ENCODE measurements around the gene FRMD5.
"Not testable (repeated sequence)": the region's sequence is repeated elsewhere in the genome, so short reads cannot be mapped to it uniquely, and the experiment has no call there.

The FRMD5 gene

GRCh38 chr15:44092221-44092620 lies 102.8 kb downstream of the FRMD5 start:
- no peak for DNase-seq

DNA sequence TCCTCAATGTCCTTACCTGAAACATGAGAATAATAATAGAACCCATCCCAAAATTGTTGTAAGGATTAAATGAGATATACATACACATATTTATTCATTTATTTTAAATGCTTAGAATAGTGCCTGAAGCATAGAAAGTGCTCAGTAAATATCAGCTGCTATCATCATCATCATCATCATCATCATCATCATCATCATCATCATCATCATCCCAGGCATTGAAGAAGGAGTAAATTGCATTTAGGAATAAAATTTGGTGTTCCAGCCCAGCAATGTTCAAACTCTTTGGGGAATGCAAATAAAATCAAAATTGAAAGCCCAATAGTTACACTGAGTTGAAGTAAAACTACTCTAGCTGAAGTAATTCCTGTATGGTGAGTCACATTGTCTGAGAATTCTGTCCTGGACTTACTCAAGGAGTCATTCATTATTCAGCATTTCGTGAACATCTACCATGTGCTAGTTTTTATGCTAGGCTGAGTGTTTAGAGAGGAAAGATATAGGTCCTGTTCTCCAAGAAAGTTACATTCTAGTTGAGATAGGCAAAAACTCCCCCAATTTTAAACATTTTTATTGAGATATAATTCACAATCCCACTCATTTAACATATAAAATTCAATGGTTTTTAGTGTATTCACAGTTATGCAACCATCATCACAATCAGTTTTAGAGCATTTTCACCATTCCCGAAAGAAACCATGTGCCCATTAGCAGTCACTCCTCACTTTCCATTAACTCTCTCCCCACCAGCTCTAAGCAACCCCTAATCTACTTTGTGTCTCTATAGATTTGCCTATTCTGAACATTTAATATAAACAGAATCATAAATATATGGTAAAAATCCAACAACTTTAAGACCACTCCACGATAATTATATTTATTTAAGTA lies 107.2 kb downstream of the FRMD5 start:
- no peak for DNase-seq

- no peak for DNase-seq
These were observed 110.3 kb downstream of the FRMD5 start for GRCh38 chr15:44084770-44085169.

- no peak for DNase-seq
These were observed 110.9 kb downstream of the FRMD5 start for GRCh38 chr15:44084171-44084570.

- no peak for DNase-seq
These were observed 112.4 kb downstream of the FRMD5 start for GRCh38 chr15:44082558-44083157.

DNA sequence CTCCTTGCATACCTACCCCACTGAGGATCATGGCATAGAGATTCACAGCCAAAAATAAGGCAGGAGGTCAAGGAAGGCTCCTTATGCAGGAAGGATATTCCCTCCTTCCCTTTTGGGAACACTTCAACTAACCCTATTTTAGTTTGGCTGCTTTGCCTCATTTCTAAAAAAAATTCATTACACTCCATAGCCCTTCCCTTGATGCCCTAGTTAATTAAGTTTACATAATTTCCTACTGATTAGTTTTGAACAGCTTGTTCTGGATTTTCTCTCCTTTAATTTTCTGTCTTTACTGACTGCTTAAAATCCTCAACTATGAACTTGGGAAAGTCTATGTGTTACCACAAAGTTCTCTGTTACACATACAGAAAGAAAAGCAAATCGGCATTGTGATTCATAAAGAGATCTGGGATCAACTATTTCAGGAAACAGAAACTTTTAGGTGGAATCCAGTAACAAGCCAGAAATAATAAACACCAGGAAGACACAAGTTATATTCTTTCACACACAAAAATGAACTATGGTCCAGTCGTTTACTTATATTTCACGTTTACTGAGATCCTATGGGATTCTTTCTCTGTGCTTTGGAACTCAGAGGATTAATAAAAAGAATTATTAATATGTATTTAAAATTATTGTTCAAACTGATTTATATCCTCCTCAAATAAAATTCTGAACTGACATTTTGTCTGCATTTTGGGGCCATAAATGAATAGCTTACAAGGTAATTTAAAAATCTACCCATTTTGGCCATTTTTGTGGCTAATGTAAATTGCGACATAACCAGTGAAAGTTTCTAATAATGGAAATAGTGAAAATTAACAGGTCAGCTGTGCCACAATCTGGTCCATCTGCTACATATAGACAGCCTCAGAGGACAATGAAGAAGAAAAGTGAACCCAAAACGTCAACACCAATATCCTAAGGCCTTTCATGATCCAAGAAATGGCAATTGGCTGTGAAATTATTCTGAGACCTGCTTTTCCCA lies 113.8 kb downstream of the FRMD5 start:
- no peak for DNase-seq

- no peak for DNase-seq
These were observed 119.5 kb downstream of the FRMD5 start for GRCh38 chr15:44075535-44075934.

DNA sequence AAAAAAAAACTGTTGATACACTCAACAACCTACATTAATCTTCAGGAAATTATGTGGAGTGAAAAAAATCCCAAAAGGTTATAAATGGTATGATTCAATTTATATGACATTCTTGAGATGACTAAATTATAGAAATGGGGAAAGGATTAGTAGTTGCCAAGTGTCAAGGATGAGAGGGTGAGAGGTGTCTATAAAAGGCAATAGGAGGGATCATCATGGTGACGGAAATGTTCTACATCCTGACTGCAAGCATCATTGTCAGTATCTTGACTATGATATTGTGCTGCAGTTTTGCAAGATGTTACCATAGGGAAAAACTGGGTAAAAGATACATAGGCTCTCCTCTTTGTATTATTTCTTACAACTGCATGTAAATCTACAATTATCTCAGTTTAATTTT lies 125.6 kb downstream of the FRMD5 start:
- no peak for DNase-seq

- DNase-seq, result no peak
These were observed 126.7 kb downstream of the FRMD5 start for GRCh38 chr15:44068347-44068746.

DNA sequence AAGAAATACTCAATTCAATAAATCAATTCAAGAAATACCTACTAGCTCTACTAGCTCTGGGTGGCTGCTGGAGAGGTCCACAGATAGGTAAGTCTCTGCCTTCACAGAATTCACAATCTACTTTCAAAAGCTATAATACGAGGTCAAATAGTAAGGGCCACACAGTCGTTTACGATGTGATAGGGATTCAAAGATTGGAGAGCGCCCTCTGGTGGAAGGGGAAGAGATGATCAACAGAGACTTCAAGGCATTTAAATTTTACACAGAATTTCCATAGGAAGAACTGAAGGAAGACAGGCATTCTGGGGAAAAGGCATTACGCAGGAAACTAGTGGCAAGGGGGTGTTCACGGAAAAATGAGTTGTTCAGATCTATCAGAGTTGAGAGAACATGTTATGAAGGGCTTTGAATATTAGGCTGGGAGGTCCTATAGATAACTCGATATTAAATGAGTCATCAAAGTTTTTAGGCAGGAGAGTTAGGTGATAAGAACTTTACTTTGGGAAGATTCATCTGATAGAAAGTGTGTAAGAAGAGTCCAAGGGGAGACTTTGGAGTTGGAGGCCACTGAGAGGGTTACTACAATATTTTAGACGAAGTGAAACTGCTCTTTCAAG lies 128.8 kb downstream of the FRMD5 start:
- peak; percentile 60 for DNase-seq

- no peak for DNase-seq
These were observed 130.4 kb downstream of the FRMD5 start for GRCh38 chr15:44064706-44065105.

DNA sequence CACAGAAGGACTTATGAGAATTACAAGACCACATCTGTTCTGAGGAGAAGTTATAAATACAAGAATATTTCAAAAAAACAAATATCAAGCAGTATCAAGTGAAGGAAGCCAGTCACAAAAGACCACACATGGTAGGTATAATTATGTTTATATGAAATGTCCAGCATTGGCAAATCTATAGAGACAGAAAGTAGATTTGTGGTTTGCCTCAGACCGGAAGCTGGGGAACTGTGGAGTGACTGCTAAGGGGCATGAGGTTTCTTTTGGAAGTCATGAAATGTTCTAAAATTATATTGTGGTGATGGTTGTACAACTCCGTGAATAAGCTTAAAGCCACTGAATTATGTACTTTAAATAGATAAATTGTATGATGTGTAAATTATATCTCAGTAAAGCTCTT lies 136.9 kb downstream of the FRMD5 start:
- no peak for DNase-seq

- no peak for DNase-seq
These were observed 149.4 kb downstream of the FRMD5 start for GRCh38 chr15:44045661-44046060.

DNA sequence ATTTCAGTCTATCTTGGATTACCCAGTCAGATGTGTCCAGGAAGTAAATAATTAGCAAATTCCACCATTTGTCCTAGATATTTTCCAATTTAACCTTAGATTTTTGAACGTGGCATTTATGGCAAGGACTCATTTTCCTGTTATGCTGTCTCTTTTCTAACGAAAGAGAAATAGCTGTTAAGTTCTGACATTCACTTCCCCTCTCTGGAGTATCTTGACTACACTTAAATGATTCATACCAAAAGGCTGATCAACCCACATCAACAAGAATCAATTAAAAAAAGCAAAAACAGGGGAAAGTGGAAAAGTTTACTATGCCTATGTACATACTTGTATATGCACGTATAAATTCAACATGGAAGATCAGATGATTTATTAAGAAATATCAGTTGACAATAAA lies 149.9 kb downstream of the FRMD5 start:
- DNase-seq, result no peak

DNA sequence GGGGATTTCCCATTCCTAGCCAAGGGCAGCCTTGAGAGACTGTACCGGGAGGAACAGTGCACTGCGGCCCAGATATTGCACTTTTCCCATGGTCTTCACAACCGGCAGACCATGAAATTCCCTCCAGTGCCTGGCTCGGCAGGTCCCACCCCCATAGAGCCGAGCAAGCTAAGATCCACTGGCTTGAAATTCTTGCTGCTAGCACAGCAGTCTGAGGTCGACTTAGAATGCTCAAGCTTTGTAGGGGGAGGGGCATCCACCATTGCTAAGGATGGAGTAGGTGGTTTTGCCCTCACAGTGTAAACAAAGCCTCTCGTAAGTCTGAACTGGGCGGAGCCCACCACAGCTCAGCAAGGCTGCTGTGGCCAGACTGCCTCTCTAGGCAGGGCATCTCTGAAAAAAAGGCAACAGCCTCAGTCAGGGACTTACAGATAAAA lies 156.3 kb downstream of the FRMD5 start:
- no peak for DNase-seq

- no peak for DNase-seq
These were observed 159.0 kb downstream of the FRMD5 start for GRCh38 chr15:44035781-44036699.

DNA sequence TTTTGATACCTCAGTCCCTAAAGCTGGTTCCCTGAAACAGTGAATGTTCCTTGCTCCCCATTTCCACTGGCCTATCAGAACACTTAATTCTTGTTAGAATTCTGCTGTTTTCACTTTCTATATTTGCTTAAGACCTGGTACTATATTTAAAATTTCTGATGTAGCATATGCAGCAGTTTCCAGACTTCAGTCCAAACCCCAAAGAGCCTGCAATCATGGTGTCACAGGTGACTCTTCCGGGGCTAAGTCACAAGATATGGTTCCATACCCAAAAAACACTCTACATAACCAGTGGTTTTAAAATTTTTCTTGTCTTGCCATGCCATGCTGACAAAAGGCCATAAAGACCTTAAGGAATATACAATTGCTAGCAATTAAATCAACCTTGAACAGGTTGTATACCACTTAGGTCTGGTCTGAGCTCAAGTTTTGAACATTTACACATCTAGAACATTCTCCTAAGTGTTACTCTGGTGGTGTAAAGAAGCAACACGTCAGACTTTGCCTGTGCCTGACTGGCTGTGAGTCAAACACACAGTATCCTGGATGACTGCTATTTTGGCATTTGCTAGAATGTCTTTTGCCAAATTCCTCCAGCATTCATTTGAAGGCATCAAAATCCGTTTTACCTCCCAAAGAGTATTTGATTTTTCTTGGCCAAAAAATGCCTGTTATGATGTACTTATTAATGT lies 160.0 kb downstream of the FRMD5 start:
- no peak for DNase-seq

DNA sequence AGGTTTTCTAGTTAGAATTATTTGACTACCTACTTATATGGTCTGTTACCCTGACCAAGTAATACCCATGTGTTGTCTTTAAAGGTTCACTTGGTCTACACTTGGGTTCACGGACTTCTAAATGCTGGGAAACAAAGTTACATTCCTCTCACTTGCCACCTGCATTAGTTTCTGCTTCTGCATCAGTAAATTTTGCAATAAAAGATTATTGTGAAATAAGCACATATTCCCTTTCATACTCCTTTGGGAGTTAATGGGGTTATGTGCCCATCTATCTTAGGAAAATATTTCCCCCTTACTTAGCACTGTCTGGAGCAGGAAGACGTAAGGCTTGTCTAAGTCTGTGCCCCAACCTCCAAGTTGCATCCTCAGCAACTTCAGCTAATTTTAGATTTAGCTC lies 160.7 kb downstream of the FRMD5 start:
- DNase-seq, result no peak

GRCh38 chr15:44033894-44034293 lies 161.2 kb downstream of the FRMD5 start:
- peak; percentile 35 for DNase-seq

GRCh38 chr15:44032820-44033219 lies 162.3 kb downstream of the FRMD5 start:
- not testable (repeated sequence) for DNase-seq
